Tibial artery (tissue), 4 donors: ENCODE results near the gene DNAJC7.
"Not testable (repeated sequence)": the region's sequence is repeated elsewhere in the genome, so short reads cannot be mapped to it uniquely, and the experiment has no call there.

Source experiments
- DNase-seq, 2 donors: peaks; one replicate each; pipeline ENCODE4 v3.0.0-alpha.2; 2019
- H3K27ac ChIP-seq, 2 donors: fragments of 200-600 bp; sonication (generic) in 1 of 2; 1 replicate in 1 of 2; 2 replicates in 1 of 2; pipeline ENCODE4 v1.5.1; 2018 to 2019; ENCODE audit warnings: mild to moderate bottlenecking in 1 of 2
- H3K27me3 ChIP-seq, 2 donors: fragments of 200-600 bp; sonication (generic) in 1 of 2; one replicate each; pipeline versions ENCODE4 v1.5.1 to v1.6.0; 2016 to 2019
- H3K36me3 ChIP-seq, 3 donors: fragments of 200-600 bp; sonication (generic) in 2 of 3; one replicate each; pipeline ENCODE4 v1.5.1; 2016 to 2019; ENCODE audit warnings: mild to moderate bottlenecking in 2 of 3
- H3K4me1 ChIP-seq, 4 donors: fragments of 200-600 bp; sonication (generic) in 2 of 4; 1 replicate in 3 of 4; 2 replicates in 1 of 4; pipeline ENCODE4 v1.5.1; 2016 to 2019
- H3K4me3 ChIP-seq, 2 donors: fragments of 200-600 bp; sonication (generic) in 1 of 2; 1 replicate in 1 of 2; 2 replicates in 1 of 2; pipeline ENCODE4 v1.5.1; 2018 to 2019; ENCODE audit warnings: mild to moderate bottlenecking in 2 of 2
- H3K9me3 ChIP-seq, 3 donors: fragments of 200-600 bp; sonication (generic) in 1 of 3; one replicate each; pipeline ENCODE4 v1.5.1; 2016 to 2019
- intact Hi-C: fragments of 100-400 bp; cut with DNase I; formaldehyde crosslinking; loops from one replicate; pipeline ENCODE4 v1.15.0; 2023; ENCODE audit warnings: low total_unique reads
- TF ChIP-seq, protein P1 (sequence below), 2 experiments: fragments of 200-600 bp in 1 of 2; fragments of 450-650 bp in 1 of 2; IDR thresholded peaks; one replicate each; pipeline ENCODE4 v1.5.1; 2017 to 2019; ENCODE audit warnings: antibody characterized with exemption in 2 of 2, mild to moderate bottlenecking in 1 of 2, moderate library complexity in 1 of 2

DNAJC7 gene

DNA sequence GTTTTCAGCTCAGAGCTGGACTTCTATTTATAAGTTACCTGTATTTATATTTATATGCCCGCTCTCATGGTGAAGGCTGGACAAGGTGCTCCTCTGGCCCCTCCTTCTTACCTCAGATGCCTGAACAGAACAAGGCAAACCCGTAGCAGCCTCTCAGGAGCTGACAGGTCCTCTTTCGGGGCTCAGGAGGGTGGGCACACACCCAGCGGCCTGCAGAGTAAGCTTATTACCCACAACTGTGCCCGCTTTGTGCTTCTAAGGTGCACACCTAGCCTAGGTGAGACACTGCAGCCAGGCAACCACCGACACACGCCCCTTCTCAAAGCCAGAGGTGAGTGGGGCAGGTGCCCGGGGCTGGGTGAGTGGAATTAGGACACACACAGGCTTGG, 7.9 kb upstream of the DNAJC7 start:
- H3K27me3 ChIP-seq, result peaks cover 0 to 23% of the 10 kb centered on the region in 2 donors
- H3K36me3 ChIP-seq, result peaks cover 22 to 32% (median 27%) of the 10 kb centered on the region in 3 donors
- intact Hi-C loops, result loop anchor here (2.0 kb wide), 1 partner anchor 92 kb away; no protein-coding TSS in a partner anchor
- H3K4me3 ChIP-seq, result no peak overlapping the region
- no peak for DNase-seq
- H3K9me3 ChIP-seq, result no peaks in the 10 kb centered on the region
- peaks cover 0 to 23% (median 16%) of the 10 kb centered on the region in 4 donors for H3K4me1 ChIP-seq
- TF ChIP-seq, protein P1, sequence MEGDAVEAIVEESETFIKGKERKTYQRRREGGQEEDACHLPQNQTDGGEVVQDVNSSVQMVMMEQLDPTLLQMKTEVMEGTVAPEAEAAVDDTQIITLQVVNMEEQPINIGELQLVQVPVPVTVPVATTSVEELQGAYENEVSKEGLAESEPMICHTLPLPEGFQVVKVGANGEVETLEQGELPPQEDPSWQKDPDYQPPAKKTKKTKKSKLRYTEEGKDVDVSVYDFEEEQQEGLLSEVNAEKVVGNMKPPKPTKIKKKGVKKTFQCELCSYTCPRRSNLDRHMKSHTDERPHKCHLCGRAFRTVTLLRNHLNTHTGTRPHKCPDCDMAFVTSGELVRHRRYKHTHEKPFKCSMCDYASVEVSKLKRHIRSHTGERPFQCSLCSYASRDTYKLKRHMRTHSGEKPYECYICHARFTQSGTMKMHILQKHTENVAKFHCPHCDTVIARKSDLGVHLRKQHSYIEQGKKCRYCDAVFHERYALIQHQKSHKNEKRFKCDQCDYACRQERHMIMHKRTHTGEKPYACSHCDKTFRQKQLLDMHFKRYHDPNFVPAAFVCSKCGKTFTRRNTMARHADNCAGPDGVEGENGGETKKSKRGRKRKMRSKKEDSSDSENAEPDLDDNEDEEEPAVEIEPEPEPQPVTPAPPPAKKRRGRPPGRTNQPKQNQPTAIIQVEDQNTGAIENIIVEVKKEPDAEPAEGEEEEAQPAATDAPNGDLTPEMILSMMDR (IDR thresholded peaks at IDR 0.05), result no peak
- no peak overlapping the region for H3K27ac ChIP-seq

DNA sequence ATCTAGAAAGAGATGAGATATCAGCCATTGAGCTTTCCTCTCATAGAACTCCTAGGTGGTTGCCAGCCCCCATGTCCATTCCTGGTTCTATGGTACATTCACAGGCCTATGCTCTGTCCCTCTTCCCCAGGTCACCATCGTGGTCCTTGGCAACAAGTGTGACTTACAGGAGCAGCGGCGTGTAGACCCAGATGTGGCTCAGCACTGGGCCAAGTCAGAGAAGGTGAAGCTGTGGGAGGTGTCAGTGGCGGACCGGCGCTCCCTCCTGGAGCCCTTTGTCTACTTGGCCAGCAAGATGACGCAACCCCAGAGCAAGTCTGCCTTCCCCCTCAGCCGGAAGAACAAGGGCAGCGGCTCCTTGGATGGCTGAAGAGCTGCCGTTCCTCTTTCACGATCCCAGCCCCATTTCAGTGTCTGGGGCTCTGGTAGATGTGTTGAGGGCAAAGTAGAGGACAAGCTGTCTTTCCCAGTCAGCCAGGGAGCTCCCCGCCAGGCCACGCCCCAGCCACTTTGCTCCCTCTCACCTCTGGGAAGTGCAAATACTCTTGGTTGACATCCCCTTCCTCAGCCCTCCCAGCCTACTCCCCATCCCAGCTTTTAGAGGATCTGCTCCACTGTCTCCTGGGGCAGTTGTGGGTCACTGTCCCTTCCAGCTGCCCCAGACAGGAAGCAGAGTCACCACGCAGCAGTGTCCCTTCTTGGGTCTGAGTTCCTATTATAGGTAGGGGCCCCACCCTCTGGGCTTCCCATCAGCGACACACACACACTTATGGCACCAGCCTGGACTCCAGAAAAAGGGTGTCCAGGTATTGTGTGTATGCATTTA, 6.5 kb upstream of the DNAJC7 start:
- no peak overlapping the region for H3K27ac ChIP-seq
- no peaks in the 10 kb centered on the region for H3K9me3 ChIP-seq
- H3K4me1 ChIP-seq, result peaks cover 0 to 23% (median 18%) of the 10 kb centered on the region in 4 donors
- intact Hi-C loops, result loop anchor here (2.0 to 5.0 kb wide), 2 partner anchors 61 to 93 kb away; no protein-coding TSS in a partner anchor
- TF ChIP-seq, protein P1 (IDR thresholded peaks at IDR 0.05), result no peak
- peaks cover 22 to 32% (median 27%) of the 10 kb centered on the region in 3 donors for H3K36me3 ChIP-seq
- H3K4me3 ChIP-seq, result no peak overlapping the region
- DNase-seq, result peak; percentile 42 to 72
- H3K27me3 ChIP-seq, result peaks cover 0 to 22% of the 10 kb centered on the region in 2 donors

GRCh38 chr17:42020845-42021244, 3.6 kb upstream of the DNAJC7 start:
- intact Hi-C loops, result loop anchor here (5.0 kb wide), 1 partner anchor 59 kb away; no protein-coding TSS in a partner anchor
- H3K27ac ChIP-seq, result peak overlapping the region; percentile 80 to 86

DNA sequence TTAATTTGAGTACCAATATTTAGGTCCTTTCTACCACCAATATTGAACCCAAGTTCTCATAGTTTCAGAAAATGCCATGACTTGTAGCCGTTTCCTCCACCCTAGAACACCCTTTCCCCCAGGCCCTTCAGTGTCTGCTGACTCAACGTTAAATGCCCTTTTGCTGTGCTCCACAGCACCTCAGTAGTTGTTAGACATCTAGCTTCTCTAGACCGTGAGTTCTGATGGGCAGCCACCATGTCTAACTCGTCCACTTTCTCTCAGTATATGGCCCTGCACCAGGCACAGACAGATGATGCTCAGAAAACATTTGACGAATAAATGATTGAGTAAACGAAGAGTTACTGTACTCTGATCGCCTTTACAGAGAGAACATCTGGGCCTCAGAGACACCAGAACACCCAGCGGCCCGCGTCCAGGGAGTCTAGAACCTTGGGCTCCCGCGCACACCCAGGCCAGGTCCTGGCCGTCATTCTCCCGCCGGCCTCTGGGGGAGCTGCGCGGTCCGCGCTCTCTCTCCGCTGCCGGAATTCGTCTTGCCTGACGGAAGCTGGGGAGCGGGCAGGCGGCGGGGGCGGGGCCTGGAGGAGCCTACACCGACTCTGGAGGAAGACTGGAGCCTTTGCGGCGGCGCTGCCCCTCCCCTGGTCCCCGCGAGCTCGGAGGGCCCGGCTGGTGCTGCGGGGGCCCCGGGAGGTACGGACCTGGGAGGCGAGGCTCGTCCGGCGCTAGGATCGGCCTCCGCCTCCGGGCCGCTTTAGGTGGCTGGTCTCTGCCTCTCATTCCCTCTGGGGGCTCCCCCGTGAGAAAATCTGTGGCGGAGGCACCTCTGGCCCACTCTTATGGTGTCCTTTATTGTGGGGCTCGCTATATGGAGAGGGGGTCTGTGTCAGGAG, 2.5 kb upstream of the DNAJC7 start, which contains the start of gene NKIRAS2:
TSS of gene NKIRAS2 (plus strand) at position 582 of the 896 bp plus-strand sequence. CDS start 1,488 bp downstream, outside the sequence.
- peaks cover 22 to 32% (median 27%) of the 10 kb centered on the region in 3 donors for H3K36me3 ChIP-seq
- H3K4me3 ChIP-seq, result peak within 1 kb of the TSS; percentile 73 to 78
- peak within 1 kb of the TSS; percentile 80 to 86 for H3K27ac ChIP-seq
- peak; percentile 94 to 97 for DNase-seq
- peaks cover 0 to 42% (median 37%) of the 10 kb centered on the region in 4 donors for H3K4me1 ChIP-seq
- intact Hi-C loops, result loop anchor here (5.0 kb wide), 1 partner anchor 57 kb away; no protein-coding TSS in a partner anchor
- TF ChIP-seq, protein P1 (IDR thresholded peaks at IDR 0.05), result peak; percentile 93 to 95
- H3K27me3 ChIP-seq, result no peaks in the 10 kb centered on the region
- H3K9me3 ChIP-seq, result no peaks in the 10 kb centered on the region

More at GRCh38 chr17:42020845-42021244, 3.6 kb upstream of the DNAJC7 start:
- H3K9me3 ChIP-seq, H3K27me3 ChIP-seq: not testable (repeated sequence)
- peak in 1 of 2 donors; percentile 41 for DNase-seq
- peaks cover 22 to 32% (median 27%) of the 10 kb centered on the region in 3 donors for H3K36me3 ChIP-seq
- peak overlapping the region; percentile 73 to 78 for H3K4me3 ChIP-seq
- peaks cover 0 to 38% (median 30%) of the 10 kb centered on the region in 4 donors for H3K4me1 ChIP-seq

GRCh38 chr17:42018988-42019387, 1.7 kb upstream of the DNAJC7 start:
- no peaks in the 10 kb centered on the region for H3K9me3 ChIP-seq
- DNase-seq, result no peak
- H3K4me1 ChIP-seq, result peaks cover 0 to 47% (median 42%) of the 10 kb centered on the region in 4 donors
- H3K36me3 ChIP-seq, result peaks cover 18 to 26% (median 24%) of the 10 kb centered on the region in 3 donors
- H3K27me3 ChIP-seq, result no peaks in the 10 kb centered on the region
- intact Hi-C loops, result no loop called here
- H3K27ac ChIP-seq, result no peak overlapping the region
- TF ChIP-seq, protein P1 (IDR thresholded peaks at IDR 0.05), result no peak
- H3K4me3 ChIP-seq, result no peak overlapping the region
